Muscle of leg (tissue), 11 donors: ENCODE results near the gene RNMT. TPM values are rescaled to one million over a fixed set of nuclear protein-coding genes. Genes with fewer than 3 reads are reported as not detected.

Experiments
- DNase-seq: peaks from one replicate; pipeline ENCODE4 v3.0.0; 2013
- H3K27ac ChIP-seq: one replicate; pipeline ENCODE4 v1.5.1; 2013; ENCODE audit warnings: mild to moderate bottlenecking, low read length, control low read depth
- H3K27me3 ChIP-seq: one replicate; pipeline ENCODE4 v1.6.1; 2013; ENCODE audit warnings: low read length; ENCODE audit not compliant: control insufficient read depth, insufficient read depth
- H3K36me3 ChIP-seq: one replicate; pipeline ENCODE4 v1.6.1; 2013; ENCODE audit warnings: low read length; ENCODE audit not compliant: control insufficient read depth, insufficient read depth
- H3K4me1 ChIP-seq: one replicate; pipeline ENCODE4 v1.6.1; 2013; ENCODE audit warnings: low read length; ENCODE audit not compliant: control insufficient read depth, insufficient read depth
- H3K4me3 ChIP-seq: one replicate; pipeline ENCODE4 v1.5.1; 2013; ENCODE audit warnings: low read length, control low read depth
- H3K9me3 ChIP-seq: replicated peaks from 2 replicates; pipeline ENCODE4 v1.6.1; 2013; ENCODE audit warnings: low read depth, low read length; ENCODE audit not compliant: control insufficient read depth
- WGBS: methylation state at CpG from one replicate; pipeline ENCODE4 v1.1.5; 2013; ENCODE audit warnings: missing lambda C conversion rate; ENCODE audit not compliant: insufficient coverage; 5-methylcytosine and 5-hydroxymethylcytosine counted together
- polyA plus RNA-seq, 8 donors: library from polyadenylated mRNA; unstranded; fragments of 120-200 nt; gene quantifications; one replicate each; pipeline versions ENCODE4 v1.2.1 to v1.2.3, GENCODE V29; 2013; ENCODE audit warnings: inconsistent platforms in 1 of 8, low replicate concordance in 1 of 8; ENCODE audit not compliant: insufficient read length in 8 of 8, insufficient read depth in 1 of 8
- total RNA-seq: library from RNA; stranded (reverse); fragments of 120-200 nt; gene quantifications from one replicate; pipeline ENCODE4 v1.2.4, GENCODE V29; 2013

Gene RNMT
- total and polyA plus RNA-seq, 9 donors, result 30.4 to 41.8 (median 32.9) TPM

DNA sequence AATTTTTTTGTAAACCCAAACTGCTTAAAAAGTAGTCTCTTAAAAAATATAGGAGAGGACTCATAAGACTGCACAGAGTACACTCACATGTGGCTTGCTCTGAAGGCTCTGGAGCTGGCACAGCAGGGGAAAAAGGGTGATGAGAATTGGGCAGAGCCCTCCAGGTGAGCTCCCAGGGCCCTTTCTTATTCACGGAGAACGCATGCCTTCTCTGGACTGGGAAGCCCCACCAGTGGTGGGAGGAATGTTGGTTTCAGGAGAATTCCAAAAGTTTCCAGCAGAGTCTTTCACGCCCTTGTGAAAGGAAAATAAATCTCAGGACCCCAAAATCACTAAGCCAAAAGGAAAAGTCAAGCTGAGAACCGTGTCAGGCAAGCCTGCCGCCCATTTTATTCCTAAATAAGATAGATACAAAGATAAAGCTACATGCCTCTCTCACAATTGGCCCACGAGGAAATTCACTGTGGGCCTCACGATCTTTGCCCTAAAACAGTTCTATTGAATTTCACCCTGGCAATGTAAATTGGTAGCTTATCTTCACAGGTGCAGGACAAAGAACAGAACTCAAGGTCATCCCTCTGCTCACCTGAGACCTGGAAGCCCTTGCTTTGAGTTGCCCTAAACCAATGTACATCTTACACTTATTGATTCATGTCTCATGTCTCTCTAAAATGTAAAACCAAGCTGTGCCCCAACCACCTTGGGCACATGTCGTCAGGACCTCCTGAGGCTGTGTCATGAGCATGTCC lies 82.0 kb downstream of the RNMT start:
- Histone ChIP-seq H3K4me1 (no peaks in the 10 kb centered on the region), H3K27ac (no peak overlapping the region), H3K9me3 (no peaks in the 10 kb centered on the region), H3K4me3 (no peak overlapping the region), H3K27me3 (no peaks in the 10 kb centered on the region), H3K36me3 (no peaks in the 10 kb centered on the region)
- WGBS, result 26% methylated on average over 3 of the region's 8 CpGs
- DNase-seq, result no peak

DNA sequence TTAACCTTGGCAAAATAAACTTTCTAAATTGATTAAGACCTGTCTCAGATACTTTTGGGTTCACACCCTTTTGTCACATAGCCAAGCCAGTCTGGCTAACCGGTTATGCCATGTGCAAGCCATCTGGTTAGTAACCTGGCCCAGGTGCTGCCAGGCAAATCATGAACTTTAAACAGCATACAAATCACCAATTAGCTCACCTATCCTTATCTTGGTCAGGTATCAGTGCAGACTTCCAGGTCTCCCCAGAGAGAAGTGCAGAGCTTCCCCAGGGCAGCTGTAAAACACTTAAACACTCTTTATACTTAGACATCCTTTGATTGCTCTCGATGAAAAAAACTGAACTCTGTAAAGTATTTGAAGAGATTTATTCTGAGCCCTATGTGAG lies 82.6 kb downstream of the RNMT start:
- WGBS, result 67% methylated on average over 1 of the region's 2 CpGs
- Histone ChIP-seq H3K27me3 (no peaks in the 10 kb centered on the region), H3K4me3 (no peak overlapping the region), H3K4me1 (no peaks in the 10 kb centered on the region), H3K27ac (no peak overlapping the region), H3K36me3 (no peaks in the 10 kb centered on the region), H3K9me3 (no peaks in the 10 kb centered on the region)
- no peak for DNase-seq

- H3K4me3 ChIP-seq, result no peak overlapping the region
- no peak for DNase-seq
- WGBS, result 23% methylated on average over 3 of the region's 5 CpGs
- H3K36me3 ChIP-seq, result no peaks in the 10 kb centered on the region
- H3K4me1 ChIP-seq, result no peaks in the 10 kb centered on the region
- H3K9me3 ChIP-seq, result no peaks in the 10 kb centered on the region
- no peaks in the 10 kb centered on the region for H3K27me3 ChIP-seq
- no peak overlapping the region for H3K27ac ChIP-seq
These were observed 83.2 kb downstream of the RNMT start for GRCh38 chr18:13809531-13810255.

DNA sequence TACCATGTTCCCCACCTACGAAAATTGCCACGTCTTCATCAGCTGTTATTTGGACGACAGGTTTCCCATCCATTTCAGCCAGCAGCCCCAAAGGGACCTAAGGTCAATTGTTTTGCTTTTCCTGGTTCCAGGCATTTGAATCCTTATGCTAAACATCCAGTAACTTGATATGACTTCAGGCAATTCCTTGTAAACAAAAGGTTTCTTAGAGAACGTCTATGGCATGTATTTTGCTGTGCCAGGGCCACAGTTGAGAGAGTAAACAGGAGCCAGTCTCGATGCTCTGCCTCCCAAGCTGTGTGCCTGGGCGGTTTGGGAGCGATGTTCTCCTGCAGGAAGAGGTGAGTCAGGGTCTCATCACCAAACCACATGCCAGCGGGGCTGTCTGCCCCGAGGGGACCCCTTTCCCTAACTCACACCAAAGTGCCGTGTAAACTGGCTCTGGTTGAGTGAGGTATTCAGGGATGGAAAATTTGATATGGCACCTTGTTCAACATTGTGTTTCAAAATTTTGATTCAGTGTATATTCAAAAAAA lies 84.5 kb downstream of the RNMT start:
- H3K4me1 ChIP-seq, result no peaks in the 10 kb centered on the region
- no peaks in the 10 kb centered on the region for H3K27me3 ChIP-seq
- WGBS, result 48% methylated on average over 5 of the region's 10 CpGs

GRCh38 chr18:13811993-13812392 lies 85.5 kb downstream of the RNMT start:
- H3K27ac ChIP-seq, result no peak overlapping the region
- DNase-seq, result no peak
- no peaks in the 10 kb centered on the region for H3K9me3 ChIP-seq
- no peak overlapping the region for H3K4me3 ChIP-seq
- 74% methylated on average over 4 of the region's 6 CpGs for WGBS
- no peaks in the 10 kb centered on the region for H3K4me1 ChIP-seq
- H3K36me3 ChIP-seq, result no peaks in the 10 kb centered on the region
- H3K27me3 ChIP-seq, result no peaks in the 10 kb centered on the region

More for the DNA sequence above, 84.5 kb downstream of the RNMT start:
- Histone ChIP-seq H3K9me3 (no peaks in the 10 kb centered on the region), H3K4me3 (no peak overlapping the region), H3K27ac (no peak overlapping the region), H3K36me3 (no peaks in the 10 kb centered on the region)
- no peak for DNase-seq

DNA sequence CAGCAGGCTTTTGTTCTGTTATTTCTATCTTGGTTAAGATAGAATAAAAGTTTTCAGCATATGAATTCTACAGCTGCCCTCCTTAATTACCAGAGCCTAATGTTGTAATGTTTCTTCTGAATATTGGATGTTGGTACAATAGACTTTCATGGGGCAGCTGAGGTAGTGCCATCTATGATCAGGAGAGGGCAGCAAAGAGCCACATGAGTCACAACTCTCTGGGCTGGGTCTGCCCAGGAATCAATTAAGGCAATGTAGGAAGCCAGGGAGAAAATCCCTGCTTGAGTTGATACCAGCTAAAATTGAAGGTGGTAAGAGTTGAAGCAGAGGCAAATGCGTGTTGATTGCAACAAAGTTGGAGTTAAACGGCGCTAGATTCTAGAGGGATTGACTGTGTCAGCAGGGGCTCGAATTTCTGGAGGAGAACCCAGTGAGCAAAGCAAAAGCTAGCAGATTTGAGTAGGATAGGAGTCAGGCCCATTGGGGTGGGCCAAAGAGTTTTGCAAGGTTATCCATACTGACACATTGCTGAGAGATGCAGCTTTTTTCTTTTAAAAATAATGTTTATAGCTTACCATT lies 86.9 kb downstream of the RNMT start:
- H3K27me3 ChIP-seq, result no peaks in the 10 kb centered on the region
- no peak overlapping the region for H3K27ac ChIP-seq
- peak; percentile 58 for DNase-seq
- no peaks in the 10 kb centered on the region for H3K9me3 ChIP-seq
- H3K4me3 ChIP-seq, result no peak overlapping the region
- H3K36me3 ChIP-seq, result no peaks in the 10 kb centered on the region
- H3K4me1 ChIP-seq, result no peaks in the 10 kb centered on the region
- 18% methylated on average over 4 of the region's 4 CpGs for WGBS

Other genes with a start within 250 kb of the RNMT start
- 28.8 TPM for gene FAM210A, start 115 bp upstream of the RNMT start, total RNA-seq
- gene FAM210A, start 115 bp upstream of the RNMT start, polyA plus RNA-seq, result 10 to 100 TPM; 20.9 to 30.3 (median 23.8) TPM
- 2.9 TPM for gene MC5R, start 97.5 kb downstream of the RNMT start, total RNA-seq
- 1 to 10 TPM in 6 of 8 donors, under 1 TPM in 2; 0.79 to 7.3 (median 2.1) TPM for gene MC5R, start 97.5 kb downstream of the RNMT start, polyA plus RNA-seq
- 0.18 TPM for gene MC2R, start 188.9 kb downstream of the RNMT start, total RNA-seq
- gene MC2R, start 188.9 kb downstream of the RNMT start, polyA plus RNA-seq, result under 1 TPM in 7 of 8 donors, not detected in 1; 0.05 to 0.83 (median 0.18) TPM